ENCODE data around the gene SORCS2. TPM values are rescaled to one million over a fixed set of nuclear protein-coding genes. Genes with fewer than 3 reads are reported as not detected.

SORCS2 gene
- total RNA-seq, 1 experiment from 2014 or later, result 0.06 TPM

DNA sequence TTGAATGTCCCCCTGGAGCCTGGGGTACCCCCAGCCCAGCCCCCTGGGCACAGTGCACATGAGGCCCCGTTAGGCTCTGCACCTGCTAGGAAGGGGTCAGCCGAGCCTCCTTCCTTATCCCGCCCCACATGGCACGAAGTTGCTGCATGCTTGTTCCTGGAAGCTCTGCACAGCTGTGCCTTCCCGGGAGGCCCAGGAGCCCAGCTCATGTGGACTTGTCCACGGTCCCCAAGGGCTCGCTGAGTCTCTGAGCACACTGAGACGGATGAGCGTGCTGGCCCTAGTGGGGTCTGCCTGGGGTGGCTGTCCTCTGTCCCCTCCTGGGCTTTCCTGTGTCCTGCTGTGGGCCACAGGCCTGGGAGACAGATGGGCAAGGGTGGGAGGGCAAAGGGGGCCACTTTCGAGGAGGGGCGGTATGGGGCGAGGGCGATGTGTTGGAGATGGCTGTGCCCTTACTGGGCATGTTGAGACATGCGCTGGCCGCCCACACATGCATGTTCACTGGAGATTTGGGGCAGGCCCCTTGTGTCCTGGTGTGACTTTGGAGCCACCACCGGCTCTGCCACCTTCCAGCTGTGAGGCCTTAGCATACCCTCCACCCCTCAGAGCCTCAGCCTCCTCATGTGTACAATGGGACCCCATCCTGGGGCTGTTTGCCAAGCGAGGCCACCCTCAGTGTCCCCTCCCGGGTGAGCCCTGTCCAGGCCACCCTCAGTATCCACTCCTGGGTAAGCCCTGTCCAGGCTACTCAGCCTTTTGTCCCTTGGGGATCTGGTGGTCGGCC lies 509.7 kb downstream of the SORCS2 start:
- H3K36me3 ChIP-seq (ENCODE audit: insufficient read depth, low read length, poor library complexity, severe bottlenecking), result no peaks in the 10 kb centered on the region
- no peak overlapping the region for H3K27ac ChIP-seq (ENCODE audit: low read depth, low read length, poor library complexity, severe bottlenecking)
- DNase-seq (ENCODE audit: low spot score), result no peak
- H3K27me3 ChIP-seq (replicated peaks; ENCODE audit: insufficient read depth, low read depth, low read length, poor library complexity), result peaks cover 9% of the 10 kb centered on the region
- ChIA-PET CTCF (no interaction called here), POLR2A (ENCODE audit: low non-redundant PET) (no interaction called here)
- intact Hi-C loops (cut with micrococcal nuclease; ENCODE audit: unreplicated experiment), result no loop called here
- no TSS peak for BruUV-seq (replicated peaks)
- no peak overlapping the region for H3K4me3 ChIP-seq (ENCODE audit: low read depth, low read length, poor library complexity, severe bottlenecking)
- H3K9me3 ChIP-seq (ENCODE audit: low read depth, low read length, poor library complexity, severe bottlenecking), result no peaks in the 10 kb centered on the region
- TF ChIP-seq, protein P1, sequence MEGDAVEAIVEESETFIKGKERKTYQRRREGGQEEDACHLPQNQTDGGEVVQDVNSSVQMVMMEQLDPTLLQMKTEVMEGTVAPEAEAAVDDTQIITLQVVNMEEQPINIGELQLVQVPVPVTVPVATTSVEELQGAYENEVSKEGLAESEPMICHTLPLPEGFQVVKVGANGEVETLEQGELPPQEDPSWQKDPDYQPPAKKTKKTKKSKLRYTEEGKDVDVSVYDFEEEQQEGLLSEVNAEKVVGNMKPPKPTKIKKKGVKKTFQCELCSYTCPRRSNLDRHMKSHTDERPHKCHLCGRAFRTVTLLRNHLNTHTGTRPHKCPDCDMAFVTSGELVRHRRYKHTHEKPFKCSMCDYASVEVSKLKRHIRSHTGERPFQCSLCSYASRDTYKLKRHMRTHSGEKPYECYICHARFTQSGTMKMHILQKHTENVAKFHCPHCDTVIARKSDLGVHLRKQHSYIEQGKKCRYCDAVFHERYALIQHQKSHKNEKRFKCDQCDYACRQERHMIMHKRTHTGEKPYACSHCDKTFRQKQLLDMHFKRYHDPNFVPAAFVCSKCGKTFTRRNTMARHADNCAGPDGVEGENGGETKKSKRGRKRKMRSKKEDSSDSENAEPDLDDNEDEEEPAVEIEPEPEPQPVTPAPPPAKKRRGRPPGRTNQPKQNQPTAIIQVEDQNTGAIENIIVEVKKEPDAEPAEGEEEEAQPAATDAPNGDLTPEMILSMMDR (conservative IDR thresholded peaks at IDR 0.05; ENCODE audit: low read depth, low read length), result no peak
- TF ChIP-seq EZH2 (IDR thresholded peaks at IDR 0.05; ENCODE audit: borderline replicate concordance, low read depth, low read length, poor library complexity, severe bottlenecking), result no peak
- no peaks in the 10 kb centered on the region for H3K4me1 ChIP-seq (ENCODE audit: insufficient read depth, low read length, poor library complexity, severe bottlenecking)

DNA sequence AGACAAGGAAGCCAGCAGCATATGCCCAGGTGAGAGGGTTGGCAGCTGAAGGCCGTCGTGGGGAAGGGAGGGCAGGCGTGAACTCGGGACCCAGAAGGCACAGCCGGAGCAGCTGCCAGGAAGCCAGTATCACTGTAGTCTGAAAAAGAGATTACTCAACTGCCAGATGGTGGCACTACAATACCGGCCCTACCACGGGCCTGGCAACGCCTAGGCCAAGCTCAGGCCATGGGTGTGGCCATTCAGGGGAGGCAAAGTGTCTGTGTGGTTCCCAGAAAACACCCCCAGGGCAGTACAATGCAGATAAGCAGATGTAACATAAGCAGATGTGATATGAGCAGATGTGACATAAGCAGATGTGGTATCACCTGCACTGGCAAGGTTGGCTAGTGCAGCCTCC lies 511.4 kb downstream of the SORCS2 start:
- Histone ChIP-seq H3K9me3 (ENCODE audit: low read depth, low read length, poor library complexity, severe bottlenecking) (no peaks in the 10 kb centered on the region), H3K4me1 (ENCODE audit: insufficient read depth, low read length, poor library complexity, severe bottlenecking) (no peaks in the 10 kb centered on the region), H3K4me3 (ENCODE audit: low read depth, low read length, poor library complexity, severe bottlenecking) (no peak overlapping the region), H3K36me3 (ENCODE audit: insufficient read depth, low read length, poor library complexity, severe bottlenecking) (no peaks in the 10 kb centered on the region), H3K27ac (ENCODE audit: low read depth, low read length, poor library complexity, severe bottlenecking) (no peak overlapping the region), H3K27me3 (replicated peaks; ENCODE audit: insufficient read depth, low read depth, low read length, poor library complexity) (peaks cover 4% of the 10 kb centered on the region)
- ChIA-PET CTCF (no interaction called here), POLR2A (ENCODE audit: low non-redundant PET) (no interaction called here)
- DNase-seq (ENCODE audit: low spot score), result no peak
- TF ChIP-seq, protein P1 (conservative IDR thresholded peaks at IDR 0.05; ENCODE audit: low read depth, low read length), result no peak
- TF ChIP-seq EZH2 (IDR thresholded peaks at IDR 0.05; ENCODE audit: borderline replicate concordance, low read depth, low read length, poor library complexity, severe bottlenecking), result no peak
- no TSS peak for BruUV-seq (replicated peaks)
- intact Hi-C loops (cut with micrococcal nuclease; ENCODE audit: unreplicated experiment), result no loop called here

DNA sequence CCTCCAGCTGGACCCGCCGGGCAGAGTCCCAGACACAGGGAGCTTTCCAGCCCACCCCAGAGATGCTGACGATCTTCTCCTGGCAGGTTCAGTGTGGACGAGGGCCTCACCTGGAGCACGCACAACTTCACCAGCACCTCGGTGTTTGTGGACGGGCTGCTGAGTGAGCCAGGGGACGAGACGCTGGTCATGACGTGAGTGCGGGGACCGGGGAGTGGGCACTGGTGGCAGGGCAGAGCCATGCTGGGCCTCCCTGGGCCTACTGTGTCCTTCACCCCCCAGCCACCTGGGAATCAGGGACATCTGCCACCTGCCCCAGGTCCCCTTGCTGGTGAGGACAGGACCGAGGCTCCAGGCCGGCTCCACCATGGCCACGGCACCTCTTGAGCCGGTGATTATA lies 511.8 kb downstream of the SORCS2 start:
- no peaks in the 10 kb centered on the region for H3K9me3 ChIP-seq (ENCODE audit: low read depth, low read length, poor library complexity, severe bottlenecking)
- ChIA-PET CTCF (no interaction called here), POLR2A (ENCODE audit: low non-redundant PET) (no interaction called here)
- no peak overlapping the region for H3K4me3 ChIP-seq (ENCODE audit: low read depth, low read length, poor library complexity, severe bottlenecking)
- no peaks in the 10 kb centered on the region for H3K4me1 ChIP-seq (ENCODE audit: insufficient read depth, low read length, poor library complexity, severe bottlenecking)
- H3K36me3 ChIP-seq (ENCODE audit: insufficient read depth, low read length, poor library complexity, severe bottlenecking), result no peaks in the 10 kb centered on the region
- H3K27ac ChIP-seq (ENCODE audit: low read depth, low read length, poor library complexity, severe bottlenecking), result no peak overlapping the region
- intact Hi-C loops (cut with micrococcal nuclease; ENCODE audit: unreplicated experiment), result no loop called here
- BruUV-seq (replicated peaks), result no TSS peak
- peaks cover 4% of the 10 kb centered on the region for H3K27me3 ChIP-seq (replicated peaks; ENCODE audit: insufficient read depth, low read depth, low read length, poor library complexity)
- TF ChIP-seq EZH2 (IDR thresholded peaks at IDR 0.05; ENCODE audit: borderline replicate concordance, low read depth, low read length, poor library complexity, severe bottlenecking), result no peak
- TF ChIP-seq, protein P1 (conservative IDR thresholded peaks at IDR 0.05; ENCODE audit: low read depth, low read length), result no peak
- no peak for DNase-seq (ENCODE audit: low spot score)

Measured in A673 (cell line).